Vagina (tissue), 2 donors: Measurements from ENCODE around the gene SH3BGRL2.

ENCODE experiments used
- POLR2AphosphoS5 ChIP-seq, 2 donors: sonication (generic); formaldehyde crosslinking; IDR thresholded peaks; one replicate each; pipeline ENCODE4 v1.9.0; 2017; ENCODE audit warnings: antibody characterized with exemption in 2 of 2, mild to moderate bottlenecking in 2 of 2, low read depth in 1 of 2; ENCODE audit not compliant: insufficient read depth in 1 of 2
- TF ChIP-seq, protein P1 (sequence below), 3 experiments: fragments of 450-650 bp in 2 of 3; fragments of 200-600 bp in 1 of 3; sonication (generic) in 1 of 3; IDR thresholded peaks; one replicate each; pipeline ENCODE4 v1.5.1; 2017 to 2019; ENCODE audit warnings: antibody characterized with exemption in 3 of 3, mild to moderate bottlenecking in 2 of 3, moderate library complexity in 2 of 3

GRCh38 chr6:79630380-79630882 lies 698 bp upstream of the SH3BGRL2 start:
- TF ChIP-seq, protein P1, sequence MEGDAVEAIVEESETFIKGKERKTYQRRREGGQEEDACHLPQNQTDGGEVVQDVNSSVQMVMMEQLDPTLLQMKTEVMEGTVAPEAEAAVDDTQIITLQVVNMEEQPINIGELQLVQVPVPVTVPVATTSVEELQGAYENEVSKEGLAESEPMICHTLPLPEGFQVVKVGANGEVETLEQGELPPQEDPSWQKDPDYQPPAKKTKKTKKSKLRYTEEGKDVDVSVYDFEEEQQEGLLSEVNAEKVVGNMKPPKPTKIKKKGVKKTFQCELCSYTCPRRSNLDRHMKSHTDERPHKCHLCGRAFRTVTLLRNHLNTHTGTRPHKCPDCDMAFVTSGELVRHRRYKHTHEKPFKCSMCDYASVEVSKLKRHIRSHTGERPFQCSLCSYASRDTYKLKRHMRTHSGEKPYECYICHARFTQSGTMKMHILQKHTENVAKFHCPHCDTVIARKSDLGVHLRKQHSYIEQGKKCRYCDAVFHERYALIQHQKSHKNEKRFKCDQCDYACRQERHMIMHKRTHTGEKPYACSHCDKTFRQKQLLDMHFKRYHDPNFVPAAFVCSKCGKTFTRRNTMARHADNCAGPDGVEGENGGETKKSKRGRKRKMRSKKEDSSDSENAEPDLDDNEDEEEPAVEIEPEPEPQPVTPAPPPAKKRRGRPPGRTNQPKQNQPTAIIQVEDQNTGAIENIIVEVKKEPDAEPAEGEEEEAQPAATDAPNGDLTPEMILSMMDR (IDR thresholded peaks at IDR 0.05): no peak
- TF ChIP-seq POLR2AphosphoS5 (IDR thresholded peaks at IDR 0.05; ENCODE audit: insufficient read depth in 1 of 2, low read depth in 1 of 2): no peak
